Posterior vena cava (tissue), 2 donors: ENCODE data around the gene STAT4. TPM values are rescaled to one million over a fixed set of nuclear protein-coding genes. Genes with fewer than 3 reads are reported as not detected.
A peak's percentile ranks its signal among the peaks of the same experiment; 100 is the strongest.

Experiments
- DNase-seq: peaks from one replicate; pipeline ENCODE4 v3.0.0-alpha.2; 2020; ENCODE audit warnings: low spot score
- intact Hi-C, 2 donors: fragments of 100-400 bp; cut with DNase I; formaldehyde crosslinking; loops; one replicate each; pipeline versions ENCODE4 v1.14.1 to v1.14.2; 2022 to 2023
- total RNA-seq, 2 donors: library from RNA; stranded (reverse); fragmentation: NEBNext Ultra II Directional; extraction: Animal tissue kit (Norgen Biotek cat#: 25700); gene quantifications; one replicate each; pipeline ENCODE4 v1.2.1, GENCODE V29; 2021
- donor health status: DM: yes; HTN: yes; CAD: no.
- donor health status: DM: yes; HTN: yes; CAD: no.

STAT4 gene
- total RNA-seq, 2 donors from 2014 or later, result 2.2 to 2.5 TPM

GRCh38 chr2:191151331-191151730 lies 537 bp upstream of the STAT4 start:
- intact Hi-C loops, result no loop called here

GRCh38 chr2:191150230-191150599 lies 579 bp downstream of the STAT4 start:
- peak; percentile 59 for DNase-seq
- intact Hi-C loops, result no loop called here

More at GRCh38 chr2:191151331-191151730, 537 bp upstream of the STAT4 start:
- no peak for DNase-seq

- no peak for DNase-seq
- intact Hi-C loops, result no loop called here
Measured at GRCh38 chr2:191149391-191149790, 1.4 kb downstream of the STAT4 start.

GRCh38 chr2:191148791-191149190 lies 2.0 kb downstream of the STAT4 start:
- DNase-seq, result no peak
- intact Hi-C loops, result no loop called here

- intact Hi-C loops, result no loop called here
- DNase-seq, result no peak
Measured at GRCh38 chr2:191148281-191148680, 2.5 kb downstream of the STAT4 start.

GRCh38 chr2:191145769-191146471 lies 4.9 kb downstream of the STAT4 start:
- intact Hi-C loops, result no loop called here
- DNase-seq, result no peak

GRCh38 chr2:191144217-191144616 lies 6.6 kb downstream of the STAT4 start:
- intact Hi-C loops, result no loop called here
- DNase-seq, result no peak

GRCh38 chr2:191143791-191144190 lies 7.0 kb downstream of the STAT4 start:
- intact Hi-C loops, result no loop called here

GRCh38 chr2:191128911-191129304 lies 21.9 kb downstream of the STAT4 start:
- DNase-seq, result no peak
- intact Hi-C loops, result no loop called here

More at GRCh38 chr2:191143791-191144190, 7.0 kb downstream of the STAT4 start:
- no peak for DNase-seq

GRCh38 chr2:191128172-191128910 lies 22.5 kb downstream of the STAT4 start:
- no peak for DNase-seq
- intact Hi-C loops, result no loop called here

- no peak for DNase-seq
- intact Hi-C loops, result no loop called here
Measured at GRCh38 chr2:191127235-191127634, 23.6 kb downstream of the STAT4 start.

GRCh38 chr2:191126386-191127085 lies 24.3 kb downstream of the STAT4 start:
- no peak for DNase-seq
- intact Hi-C loops, result no loop called here

- intact Hi-C loops, result no loop called here
- DNase-seq, result no peak
Measured at GRCh38 chr2:191125646-191126045, 25.1 kb downstream of the STAT4 start.

GRCh38 chr2:191122638-191123294 lies 28.0 kb downstream of the STAT4 start:
- intact Hi-C loops, result no loop called here
- DNase-seq, result no peak

- DNase-seq, result no peak
- intact Hi-C loops, result no loop called here
Measured at GRCh38 chr2:191117341-191117740, 33.5 kb downstream of the STAT4 start.

GRCh38 chr2:191115804-191116203 lies 35.0 kb downstream of the STAT4 start:
- intact Hi-C loops, result no loop called here
- DNase-seq, result no peak

GRCh38 chr2:191115391-191115790 lies 35.4 kb downstream of the STAT4 start:
- intact Hi-C loops, result no loop called here

GRCh38 chr2:191114403-191114886 lies 36.3 kb downstream of the STAT4 start:
- intact Hi-C loops, result no loop called here
- DNase-seq, result no peak

More at GRCh38 chr2:191115391-191115790, 35.4 kb downstream of the STAT4 start:
- DNase-seq, result no peak

- intact Hi-C loops, result no loop called here
- no peak for DNase-seq
Measured at GRCh38 chr2:191113761-191114160, 37.0 kb downstream of the STAT4 start.

GRCh38 chr2:191112448-191112901 lies 38.3 kb downstream of the STAT4 start:
- intact Hi-C loops, result no loop called here
- DNase-seq, result no peak
